LNCAP (cell line): ENCODE measurements around the gene CTNNBL1.

Experiments used
- CTCF ChIP-seq: fragments of 450-650 bp; IDR thresholded peaks from 2 replicates; pipeline ENCODE4 v1.5.1; 2017; ENCODE audit warnings: mild to moderate bottlenecking

Gene CTNNBL1

GRCh38 chr20:37770908-37771307 lies 77.1 kb downstream of the CTNNBL1 start:
- no peak for TF ChIP-seq CTCF

- TF ChIP-seq CTCF, result no peak
Observed at GRCh38 chr20:37773291-37773826, 79.5 kb downstream of the CTNNBL1 start.

GRCh38 chr20:37774156-37774555 lies 80.3 kb downstream of the CTNNBL1 start:
- TF ChIP-seq CTCF, result no peak

- no peak for TF ChIP-seq CTCF
Observed at GRCh38 chr20:37775200-37775599, 81.4 kb downstream of the CTNNBL1 start.

GRCh38 chr20:37776049-37776448 lies 82.2 kb downstream of the CTNNBL1 start:
- no peak for TF ChIP-seq CTCF

GRCh38 chr20:37776526-37776925 lies 82.7 kb downstream of the CTNNBL1 start:
- no peak for TF ChIP-seq CTCF

GRCh38 chr20:37777012-37777950 lies 83.5 kb downstream of the CTNNBL1 start:
- no peak for TF ChIP-seq CTCF
